ENCODE results near the gene CPEB4. TPM values are rescaled to one million over a fixed set of nuclear protein-coding genes. Genes with fewer than 3 reads are reported as not detected.
A peak's percentile ranks its signal among the peaks of the same experiment; 100 is the strongest.

Gene CPEB4
- total RNA-seq, 1 experiment from 2014 or later: 11.1 TPM

- CTCF ChIA-PET: interaction anchor here (1.3 kb wide), 1 partner anchor 44 kb away, joined by 3 read pairs; no protein-coding TSS in a partner anchor
- ATAC-seq: no peak
- intact Hi-C loops (cut with micrococcal nuclease): loop anchor here (5.0 to 10.0 kb wide), 2 partner anchors 205 to 677 kb away; no protein-coding TSS in a partner anchor
These were observed 81.3 kb downstream of the CPEB4 start for GRCh38 chr5:173969167-173970049.

GRCh38 chr5:173970878-173971650 lies 82.9 kb downstream of the CPEB4 start:
- H3K9me2 ChIP-seq (ENCODE audit: insufficient read depth): no peaks in the 10 kb centered on the region
- no peak overlapping the region for H2AFZ ChIP-seq (ENCODE audit: low read depth, low read length, poor library complexity, severe bottlenecking)
- H3K27me3 ChIP-seq (ENCODE audit: insufficient read depth, low read length): no peaks in the 10 kb centered on the region
- no TSS peak for BruUV-seq (replicated peaks)
- no peak overlapping the region for H3K4me2 ChIP-seq (ENCODE audit: low read length)
- H3K4me3 ChIP-seq (replicated peaks in 1 of 2; ENCODE audit: low read depth in 1 of 2, low read length in 2 of 2): no peak overlapping the region
- intact Hi-C loops (cut with micrococcal nuclease): loop anchor here (5.0 to 10.0 kb wide), 2 partner anchors 206 to 679 kb away; no protein-coding TSS in a partner anchor
- ChIA-PET CTCF (interaction anchor here (1.0 to 4.8 kb wide), 4 partner anchors 10 to 353 kb away, joined by 3 to 73 read pairs (median 5); partner anchors contain the start of gene BOD1), RAD21 (ENCODE audit: low non-redundant PET in 1 of 2, low total read pairs in 2 of 2, uncharacterized antibody in 2 of 2, unreplicated experiment in 2 of 2) (interaction anchor here in 1 of 2 experiments (0.6 kb wide), 1 partner anchor 985 kb away, joined by 3 read pairs; no protein-coding TSS in a partner anchor), POLR2A (no interaction called here)
- peaks cover 0 to 9% of the 10 kb centered on the region in 2 experiments; a peak in 2 of 4 replicates for H3K4me1 ChIP-seq (ENCODE audit: control insufficient read depth in 1 of 2, insufficient read depth in 2 of 2, low read length in 2 of 2)
- H4K20me1 ChIP-seq (ENCODE audit: insufficient read depth): no peaks in the 10 kb centered on the region
- H3K36me3 ChIP-seq (ENCODE audit: control insufficient read depth in 1 of 2, insufficient read depth in 2 of 2, low read length in 2 of 2): no peaks in the 10 kb centered on the region
- H3K9ac ChIP-seq (ENCODE audit: low read length): no peak overlapping the region
- DNase-seq (ENCODE audit: low read depth, low spot score): no peak
- no peak overlapping the region for H3K27ac ChIP-seq (ENCODE audit: low read depth, low read length)
- no peaks in the 10 kb centered on the region for H3K9me3 ChIP-seq (ENCODE audit: control insufficient read depth in 1 of 2, insufficient read depth in 1 of 2, low read depth in 1 of 2, low read length in 2 of 2)
- TF ChIP-seq SRF (IDR thresholded peaks at IDR 0.05; ENCODE audit: low read depth) (no peak), ZNF274 (IDR thresholded peaks at IDR 0.05; ENCODE audit: low read depth, low read length) (no peak), CTCF (IDR thresholded peaks at IDR 0.05 in 2 of 3, conservative IDR thresholded peaks at IDR 0.05 in 1 of 3; ENCODE audit: borderline replicate concordance in 1 of 3, insufficient read depth in 1 of 3, low read depth in 2 of 3, low read length in 2 of 3) (peak in 2 of 3 experiments; percentile 37 to 40; a peak in 3 of 6 replicates)
- no peak for ATAC-seq
- no peaks in the 10 kb centered on the region for H3K79me2 ChIP-seq (ENCODE audit: insufficient read depth, low read length)

More at GRCh38 chr5:173969167-173970049, 81.3 kb downstream of the CPEB4 start:
- H4K20me1 ChIP-seq (ENCODE audit: insufficient read depth): no peaks in the 10 kb centered on the region
- H3K9ac ChIP-seq (ENCODE audit: low read length): no peak overlapping the region
- H3K27ac ChIP-seq (ENCODE audit: low read depth, low read length): no peak overlapping the region
- no peaks in the 10 kb centered on the region for H3K27me3 ChIP-seq (ENCODE audit: insufficient read depth, low read length)
- BruUV-seq (replicated peaks): no TSS peak
- no peak overlapping the region for H3K4me2 ChIP-seq (ENCODE audit: low read length)
- no peak for DNase-seq (ENCODE audit: low read depth, low spot score)
- H3K4me1 ChIP-seq (ENCODE audit: control insufficient read depth in 1 of 2, insufficient read depth in 2 of 2, low read length in 2 of 2): peaks cover 0 to 9% of the 10 kb centered on the region in 2 experiments; a peak in 2 of 4 replicates
- H3K36me3 ChIP-seq (ENCODE audit: control insufficient read depth in 1 of 2, insufficient read depth in 2 of 2, low read length in 2 of 2): no peaks in the 10 kb centered on the region
- ChIA-PET RAD21 (ENCODE audit: low non-redundant PET in 1 of 2, low total read pairs in 2 of 2, uncharacterized antibody in 2 of 2, unreplicated experiment in 2 of 2) (no interaction called here), POLR2A (no interaction called here)
- no peaks in the 10 kb centered on the region for H3K9me3 ChIP-seq (ENCODE audit: control insufficient read depth in 1 of 2, insufficient read depth in 1 of 2, low read depth in 1 of 2, low read length in 2 of 2)
- TF ChIP-seq YY1 (IDR thresholded peaks at IDR 0.05; ENCODE audit: extremely low read depth, insufficient replicate concordance, low read depth, low read length): no peak
- no peak for TF ChIP-seq RAD21 (IDR thresholded peaks at IDR 0.05; ENCODE audit: low read depth)
- no peak for TF ChIP-seq FOSL1 (IDR thresholded peaks at IDR 0.05; ENCODE audit: low read depth)
- no peak overlapping the region for H3K4me3 ChIP-seq (replicated peaks in 1 of 2; ENCODE audit: low read depth in 1 of 2, low read length in 2 of 2)
- no peak overlapping the region for H2AFZ ChIP-seq (ENCODE audit: low read depth, low read length, poor library complexity, severe bottlenecking)
- H3K9me2 ChIP-seq (ENCODE audit: insufficient read depth): no peaks in the 10 kb centered on the region
- no peaks in the 10 kb centered on the region for H3K79me2 ChIP-seq (ENCODE audit: insufficient read depth, low read length)
